Stimulated activated CD8-positive, alpha-beta memory T cell treated with anti-CD3 and anti-CD28 coated beads, Interleukin-4, amount 100 ng/mL, for 1 hour (primary cell): Measurements from ENCODE around the gene FBXL17.
"Not testable (repeated sequence)": the region's sequence is repeated elsewhere in the genome, so short reads cannot be mapped to it uniquely, and the experiment has no call there.

Experiments used
- DNase-seq, 2 donors: peaks; one replicate each; pipeline ENCODE4 v3.0.0-alpha.2; 2020; ENCODE audit warnings: low read depth in 2 of 2, low spot score in 1 of 2

The FBXL17 gene

GRCh38 chr5:108315829-108316228 is 66.1 kb downstream of the FBXL17 start:
- DNase-seq: no peak

- no peak for DNase-seq
Observed at GRCh38 chr5:108312258-108312657, 69.6 kb downstream of the FBXL17 start.

GRCh38 chr5:108311682-108312081 is 70.2 kb downstream of the FBXL17 start:
- no peak for DNase-seq

DNA sequence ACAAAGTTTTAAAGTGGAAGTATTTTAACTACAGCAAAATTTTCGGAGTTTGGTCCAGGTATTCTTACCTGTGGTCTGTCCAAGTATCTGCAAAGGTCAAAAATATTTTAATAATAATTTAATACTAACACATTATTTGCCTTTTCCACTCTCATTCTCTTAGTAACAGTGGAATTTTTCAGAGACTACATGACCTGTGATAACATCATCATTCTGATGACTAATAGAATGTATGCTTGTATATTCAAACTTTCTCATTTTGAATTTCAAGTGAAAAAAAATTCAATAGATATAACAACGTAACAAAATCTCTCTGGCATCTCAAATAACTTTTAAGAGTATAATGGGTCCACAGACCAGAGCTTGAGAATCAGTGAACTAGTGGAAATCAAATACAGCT is 78.3 kb downstream of the FBXL17 start:
- DNase-seq: no peak

DNA sequence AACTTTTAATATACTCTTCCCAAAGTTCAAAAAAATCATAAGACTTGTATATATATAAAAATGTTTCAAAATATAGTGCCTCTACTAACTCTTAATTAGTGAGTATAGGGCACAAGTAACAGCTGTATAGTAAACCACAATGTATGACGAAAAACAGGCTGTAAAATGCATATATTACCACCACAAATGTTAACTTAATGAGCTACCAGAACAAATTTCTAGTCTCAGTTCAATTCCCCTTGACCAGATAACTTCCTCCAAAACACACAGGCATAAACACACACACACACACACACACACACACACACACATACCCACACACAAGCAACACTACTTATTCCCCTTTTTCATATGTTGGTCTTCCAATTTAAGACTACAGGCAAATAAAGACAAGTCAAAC is 78.8 kb downstream of the FBXL17 start:
- DNase-seq: no peak

- DNase-seq: no peak
Observed at GRCh38 chr5:108297042-108297601, 84.8 kb downstream of the FBXL17 start.

DNA sequence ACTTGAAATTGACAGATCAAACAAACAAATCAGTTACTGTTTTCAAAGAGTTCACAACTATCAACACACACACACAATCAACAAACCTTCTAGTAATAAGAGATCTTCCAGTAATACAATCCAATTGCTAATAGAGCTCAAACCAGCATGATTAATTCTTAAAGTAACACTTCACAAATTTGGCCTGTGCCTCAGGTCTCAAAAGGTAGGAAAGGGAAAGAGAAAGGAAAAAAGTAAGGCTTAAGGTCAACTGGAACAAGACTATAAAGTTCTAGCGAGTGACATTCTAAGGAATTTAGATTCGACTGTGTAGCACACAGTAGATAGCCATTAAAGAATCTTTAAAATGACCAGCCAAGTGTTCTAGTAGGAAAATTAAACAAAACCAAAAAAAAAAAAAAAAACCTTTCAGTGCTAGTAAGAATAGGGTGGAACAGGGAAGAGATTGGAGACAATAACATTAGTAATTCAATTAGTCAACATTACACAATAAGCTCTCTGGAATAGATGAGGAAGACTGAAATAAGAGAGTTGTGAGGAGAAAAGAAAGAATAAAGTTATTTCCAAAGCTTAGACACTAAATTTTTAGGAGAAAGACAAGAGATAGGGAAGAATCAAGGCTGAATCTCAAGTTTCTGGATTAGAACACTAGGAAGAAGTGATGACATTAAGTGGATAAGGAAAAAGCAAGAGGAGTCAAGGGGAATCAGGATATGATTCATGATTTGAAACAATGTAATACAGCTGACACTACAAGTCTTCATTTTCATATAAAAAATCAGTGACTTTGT is 86.1 kb downstream of the FBXL17 start:
- no peak for DNase-seq

DNA sequence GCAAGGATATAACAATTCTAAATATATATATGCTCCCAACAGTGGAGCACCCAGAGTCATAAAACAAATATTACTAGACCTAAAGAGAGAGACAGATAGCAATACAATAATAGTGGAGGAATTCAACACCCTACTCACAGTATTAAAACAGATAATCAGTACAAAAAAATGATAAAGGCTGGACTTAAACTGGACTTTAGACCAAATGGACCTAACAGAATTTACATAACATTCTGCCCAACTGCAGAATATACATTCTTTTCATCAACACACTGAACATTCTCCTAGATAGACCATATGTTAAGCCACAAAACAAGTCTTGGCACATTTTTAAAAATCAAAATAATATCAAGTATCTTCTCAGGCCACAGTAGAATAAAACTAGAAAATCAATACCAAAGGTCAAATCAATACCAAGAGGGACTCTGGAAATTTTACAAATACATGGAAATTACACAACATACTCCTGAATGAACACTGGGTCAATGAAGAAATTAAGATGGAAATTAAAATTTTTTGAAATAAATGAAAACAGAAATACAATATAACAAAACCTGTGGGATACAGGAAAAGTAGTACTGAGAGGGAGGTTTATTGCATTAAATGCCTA is 100.8 kb downstream of the FBXL17 start:
- no peak for DNase-seq

DNA sequence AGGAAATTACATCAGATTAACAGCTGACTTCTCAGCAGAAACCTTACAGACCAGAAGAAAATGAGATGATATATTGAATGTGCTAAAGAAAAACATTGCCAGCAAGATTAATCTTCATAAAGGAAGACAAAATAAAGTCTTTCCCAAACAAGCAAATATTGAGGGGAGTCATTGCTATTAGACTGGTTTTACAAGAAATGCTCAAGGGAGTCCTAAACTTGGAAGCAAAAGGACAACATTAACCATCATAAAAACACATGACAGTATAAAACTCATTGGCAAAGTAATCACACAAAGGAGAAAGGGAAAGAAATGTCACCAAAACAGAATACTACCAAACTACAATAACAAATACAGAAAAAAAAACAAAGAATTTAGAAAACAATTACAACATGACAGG is 101.7 kb downstream of the FBXL17 start:
- DNase-seq: no peak

GRCh38 chr5:108278285-108279240 is 103.3 kb downstream of the FBXL17 start:
- DNase-seq: no peak

GRCh38 chr5:108276187-108277050 is 105.5 kb downstream of the FBXL17 start:
- no peak for DNase-seq

GRCh38 chr5:108274080-108274479 is 107.8 kb downstream of the FBXL17 start:
- DNase-seq: not testable (repeated sequence)

DNA sequence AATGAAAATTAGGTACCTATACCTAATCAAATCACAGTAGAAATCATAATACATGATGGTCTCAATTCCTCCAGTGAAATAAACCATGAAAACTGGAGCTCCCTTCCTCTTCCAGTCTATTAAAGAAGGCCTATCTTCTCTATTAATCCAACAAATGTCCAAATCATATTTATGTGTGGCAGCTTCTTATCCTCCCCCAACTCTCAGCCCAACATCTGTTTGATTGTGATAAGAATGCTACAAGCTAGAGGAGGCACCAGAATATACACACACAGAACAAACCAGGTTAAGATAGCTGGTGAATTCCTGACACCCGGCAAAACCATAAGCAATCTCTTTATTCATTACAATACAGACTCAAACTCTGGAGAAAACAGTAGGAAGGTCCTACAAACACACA is 110.8 kb downstream of the FBXL17 start:
- no peak for DNase-seq

GRCh38 chr5:108266242-108266641 is 115.7 kb downstream of the FBXL17 start:
- DNase-seq: no peak

GRCh38 chr5:108264533-108264932 is 117.4 kb downstream of the FBXL17 start:
- DNase-seq: no peak

DNA sequence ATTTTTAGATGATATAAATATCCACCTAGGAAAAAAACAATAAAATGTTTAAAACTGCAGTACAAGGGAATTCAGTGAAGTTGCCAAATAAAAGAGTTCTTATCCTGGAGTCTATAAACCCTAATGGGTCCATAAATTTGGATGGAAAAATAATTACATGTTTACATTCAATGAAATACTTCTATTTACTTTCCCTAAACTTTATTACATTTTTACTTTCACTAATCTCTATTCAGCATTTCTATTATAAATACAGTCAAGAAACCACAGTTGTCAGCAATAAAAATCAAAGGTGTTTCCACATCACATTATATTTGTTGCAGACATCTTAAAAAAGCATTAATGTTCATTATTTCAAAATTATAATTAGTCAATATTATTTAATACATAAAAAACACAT is 118.6 kb downstream of the FBXL17 start:
- DNase-seq: no peak

DNA sequence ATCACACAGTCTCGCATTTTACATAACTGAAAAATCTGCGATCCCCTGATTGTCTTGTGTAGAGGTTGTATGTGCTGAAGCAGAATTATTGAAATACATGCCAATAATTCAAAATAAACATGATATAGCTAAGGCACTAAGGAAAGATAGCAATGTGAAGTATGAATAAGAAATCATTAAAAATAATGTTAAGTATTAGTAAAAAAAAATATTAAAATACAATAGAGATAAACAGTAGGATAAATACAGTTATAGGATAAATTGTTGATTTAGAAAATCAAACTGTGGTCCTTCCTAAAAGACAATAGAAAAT is 121.1 kb downstream of the FBXL17 start:
- no peak for DNase-seq

GRCh38 chr5:108260117-108260857 is 121.6 kb downstream of the FBXL17 start:
- peak; percentile 19 to 26 for DNase-seq

- DNase-seq: no peak
Observed at GRCh38 chr5:108259306-108259705, 122.6 kb downstream of the FBXL17 start.

DNA sequence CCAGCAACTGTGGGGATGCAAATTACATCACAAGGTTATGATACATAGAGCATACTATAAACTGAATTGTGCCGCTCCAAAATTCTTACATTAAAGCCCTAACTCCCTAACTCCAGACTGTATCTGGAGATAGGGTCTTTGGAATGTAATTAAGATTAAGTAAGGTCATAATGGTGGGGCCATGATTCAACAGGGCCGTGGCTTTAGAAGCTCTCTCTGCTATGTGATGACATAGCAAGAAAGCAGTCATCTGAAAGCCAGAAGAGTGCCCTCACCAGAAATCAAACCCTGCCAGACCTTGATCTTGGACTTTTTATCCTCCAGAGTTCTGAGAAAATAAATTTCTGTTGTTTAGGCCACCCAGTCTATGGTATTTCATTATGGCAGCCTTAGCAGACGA is 123.9 kb downstream of the FBXL17 start:
- no peak for DNase-seq
